HepG2 (cell line): ENCODE data around the gene APOBEC3H. TPM values are rescaled to one million over a fixed set of nuclear protein-coding genes. Genes with fewer than 3 reads are reported as not detected.
A peak's percentile ranks its signal among the peaks of the same experiment; 100 is the strongest.
"Not testable (repeated sequence)": the region's sequence is repeated elsewhere in the genome, so short reads cannot be mapped to it uniquely, and the experiment has no call there.

Experiments
- ATAC-seq: fragments of 200-7000 bp; cut with Tn5 transposase; 3 replicates; pipeline ENCODE4 v1.9.1; 2020; ENCODE audit warnings: mild to moderate bottlenecking, moderate library complexity
- BruUV-seq: library from RNA; stranded (reverse); fragments of 400-500 nt; replicated peaks from 2 replicates; lab custom pipeline; 2021; lab: Mats Ljungman, UMichigan
- CTCF ChIA-PET: fragments of 300-600 bp; formaldehyde crosslinking; extraction: SDS; loops from one replicate; lab custom pipeline; 2021; ENCODE audit warnings: low total read pairs, inconsistent platforms, low intra/inter-chr PET ratio; lab: Yijun Ruan, JAX
- POLR2A ChIA-PET: fragments of 350-600 bp; sonication (Branson Sonifier 250); formaldehyde crosslinking; loops from one replicate; lab custom pipeline; 2020; ENCODE audit warnings: antibody characterized with exemption, inconsistent platforms; lab: Yijun Ruan, JAX
- DNase-seq: peaks from one replicate; pipeline ENCODE4 v3.0.0-alpha.2; 2015; ENCODE audit warnings: low spot score
- FAIRE-seq: peaks from 3 replicates; lab custom pipeline; 2011; peaks lifted over from hg19 to GRCh38; lab: Jason Lieb, UNC
- H2AFZ ChIP-seq: one replicate; pipeline ENCODE4 v1.6.1; 2011; ENCODE audit warnings: low read length, inconsistent platforms
- H3K27ac ChIP-seq: fragments of 300-600 bp; 3 replicates; pipeline ENCODE4 v1.8.0; 2011; ENCODE audit warnings: mixed run types, mild to moderate bottlenecking, mixed read lengths, low read length, inconsistent platforms; ENCODE audit not compliant: insufficient read depth; ENCODE audit errors: extremely low read length
- H3K27me3 ChIP-seq, 2 experiments: fragments of 200-600 bp in 1 of 2; 2 replicates in 1 of 2; 3 replicates in 1 of 2; pipeline versions ENCODE4 v1.6.0 to v1.8.0; 2011; ENCODE audit warnings: low read length in 2 of 2, mild to moderate bottlenecking in 2 of 2, moderate library complexity in 2 of 2, inconsistent platforms in 1 of 2; ENCODE audit not compliant: insufficient read depth in 2 of 2, control insufficient read depth in 1 of 2
- H3K36me3 ChIP-seq, 2 experiments: fragments of 200-600 bp in 1 of 2; replicated peaks in 1 of 2; 2 replicates in 1 of 2; 3 replicates in 1 of 2; pipeline versions ENCODE4 v1.5.1 to v1.8.0; 2011; ENCODE audit warnings: low read length in 2 of 2, inconsistent platforms in 1 of 2; ENCODE audit not compliant: insufficient read depth in 2 of 2, control insufficient read depth in 1 of 2
- H3K4me1 ChIP-seq: 2 replicates; pipeline ENCODE4 v1.5.1; 2012; ENCODE audit warnings: low read length, inconsistent platforms; ENCODE audit not compliant: insufficient read depth
- H3K4me2 ChIP-seq: 2 replicates; pipeline ENCODE4 v1.6.0; 2011; ENCODE audit warnings: low read depth, low read length, inconsistent platforms
- H3K4me3 ChIP-seq, 3 experiments: fragments of 200-600 bp in 1 of 3; sonication (generic), shearing (Covaris generic) in 1 of 3; replicated peaks in 1 of 3; 2 replicates each; pipeline ENCODE4 v1.5.1; 2011 to 2016; ENCODE audit warnings: low read length in 3 of 3, inconsistent platforms in 2 of 3, low read depth in 2 of 3, mild to moderate bottlenecking in 2 of 3, control low read depth in 1 of 3, mixed read lengths in 1 of 3; ENCODE audit not compliant: insufficient read depth in 1 of 3
- H3K79me2 ChIP-seq: one replicate; pipeline ENCODE4 v1.6.1; 2011; ENCODE audit warnings: low read length, inconsistent platforms; ENCODE audit not compliant: insufficient read depth
- H3K9ac ChIP-seq: 2 replicates; pipeline ENCODE4 v1.6.0; 2011; ENCODE audit warnings: mild to moderate bottlenecking, low read depth, low read length, inconsistent platforms; ENCODE audit not compliant: insufficient read depth
- H3K9me3 ChIP-seq: 2 replicates; pipeline ENCODE4 v1.5.1; 2012; ENCODE audit warnings: mild to moderate bottlenecking, low read length
- H4K20me1 ChIP-seq: 2 replicates; pipeline ENCODE4 v1.6.0; 2011; ENCODE audit warnings: inconsistent platforms, mild to moderate bottlenecking, low read length, moderate library complexity; ENCODE audit not compliant: insufficient read depth
- PHF8 ChIP-seq: sonication (generic); formaldehyde crosslinking; IDR thresholded peaks from 2 replicates; pipeline ENCODE4 v1.5.0; 2020; ENCODE audit warnings: missing genetic modification reagents
- TAF1 ChIP-seq: sonication (generic); formaldehyde crosslinking; IDR thresholded peaks from 2 replicates; pipeline ENCODE4 v1.4.0; 2020; ENCODE audit warnings: missing genetic modification reagents
- YY1 ChIP-seq: IDR thresholded peaks from 2 replicates; pipeline ENCODE4 v1.6.1; 2011; ENCODE audit warnings: low read length, low read depth, moderate library complexity, mild to moderate bottlenecking; ENCODE audit not compliant: insufficient read depth, insufficient replicate concordance
- ZFX ChIP-seq: sonication (generic); formaldehyde crosslinking; IDR thresholded peaks from 2 replicates; pipeline ENCODE4 v1.4.0; 2020; ENCODE audit warnings: mild to moderate bottlenecking, low read depth, missing genetic modification reagents, moderate library complexity
- ZNF263 ChIP-seq: sonication (generic); formaldehyde crosslinking; IDR thresholded peaks from 2 replicates; pipeline ENCODE4 v1.4.0; 2020; ENCODE audit warnings: missing genetic modification reagents
- WGBS: methylation state at CpG from one replicate; pipeline ENCODE4 v1.1.6; 2017; ENCODE audit warnings: low lambda C conversion rate; 5-methylcytosine and 5-hydroxymethylcytosine counted together
- in situ Hi-C: cut with HindIII; loops from 2 replicates; pipeline ENCODE4 v1.10.0; 2017; ENCODE audit warnings: low pct_unique_long_range_greater_than_20kb; ENCODE audit not compliant: extremely low pct_ligation_motif_present
- intact Hi-C: fragments of 100-400 bp; cut with micrococcal nuclease; formaldehyde crosslinking; loops from one replicate; pipeline ENCODE4 v1.10.0; 2022; ENCODE audit not compliant: unreplicated experiment
- polyA plus RNA-seq, 8 experiments: library from polyadenylated mRNA; depleted of rRNA in 3 of 8; stranded (reverse) in 7 of 8; unstranded in 1 of 8; fragments of >200 nt; fragmentation: Illumina TruSeq in 4 of 8; extraction: Trizol in 4 of 8; gene quantifications; 2 replicates each; pipeline versions ENCODE4 v1.2.1 to v1.2.3, GENCODE V29; 2011 to 2016; ENCODE audit warnings: low read depth in 4 of 8, missing spikeins in 1 of 8, mixed read lengths in 1 of 8; ENCODE audit not compliant: insufficient read depth in 1 of 8
- total RNA-seq, 5 experiments: library from RNA; depleted of rRNA; stranded (reverse); fragments of >200 nt; fragmentation: Illumina TruSeq; extraction: Trizol; gene quantifications; 2 replicates each; pipeline ENCODE4 v1.2.3, GENCODE V29; 2016; ENCODE audit warnings: low read depth in 1 of 5

The APOBEC3H gene
- total and polyA plus RNA-seq, 2 of the 13 experiments (the other 11 are each of a cell fraction or from before 2014, with no cell fraction given) = 0.18 to 0.31 TPM

DNA sequence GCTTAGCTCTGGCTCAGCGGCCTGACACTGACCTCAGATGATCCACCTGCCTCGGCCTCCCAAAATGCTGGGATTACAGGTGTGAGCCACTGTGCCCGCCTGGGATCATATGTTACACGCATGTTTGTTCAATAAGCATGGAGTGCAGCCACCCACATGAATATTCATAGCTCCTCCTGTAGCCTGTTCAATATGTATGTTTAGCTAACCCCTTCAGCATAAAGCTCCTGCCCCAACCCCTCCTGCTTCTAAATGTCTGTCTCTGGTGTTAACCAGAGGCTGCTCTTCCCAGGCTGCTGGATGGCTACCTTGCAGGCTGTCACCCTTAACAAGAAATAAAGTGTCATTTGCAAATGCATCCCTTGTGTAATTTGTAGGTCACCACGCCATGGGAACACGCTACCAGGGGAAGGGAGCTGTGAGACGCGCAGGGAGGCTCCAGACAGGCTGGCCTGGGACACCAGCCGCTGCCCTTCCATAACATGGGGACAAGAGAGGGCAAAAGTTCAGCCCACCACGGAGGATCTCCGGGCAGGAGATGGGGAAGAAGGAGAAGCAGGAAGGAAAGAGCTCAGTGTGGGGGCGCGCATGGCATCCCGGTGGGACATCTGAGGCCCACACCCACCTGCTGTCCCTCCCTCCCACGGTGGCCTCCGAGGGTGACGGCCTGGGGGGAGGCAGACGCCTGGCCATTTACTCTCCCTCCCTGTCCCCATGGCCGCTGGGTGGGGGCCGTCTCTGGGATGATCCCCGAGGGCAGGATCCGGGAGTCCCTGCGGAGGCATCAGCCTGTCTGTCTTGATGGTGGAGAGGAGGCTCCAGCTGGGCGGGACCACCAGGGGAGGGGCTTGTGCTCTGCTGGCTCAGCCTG lies 20.7 kb upstream of the APOBEC3H start:
- FAIRE-seq (peak; percentile 48), ATAC-seq (peak; percentile 37)
- DNase-seq, in situ Hi-C loops, H3K27ac ChIP-seq, H4K20me1 ChIP-seq: not testable (repeated sequence)
- WGBS = 24% methylated on average over 9 of the region's 24 CpGs
- peak overlapping the region; percentile 47 for H3K4me2 ChIP-seq
- TF ChIP-seq ZFX (peak; percentile 13; the same call in 1 of the 2 replicates), PHF8 (CRISPR knock-in tag) (0 out of 2 replicates have a peak, but pooled peaks have one; percentile 17)
- TF ChIP-seq, all 625 proteins: peak for 2; not testable (repeated sequence) for 623
- H3K36me3 ChIP-seq, H2AFZ ChIP-seq, H3K9ac ChIP-seq, POLR2A ChIA-PET, H3K79me2 ChIP-seq, BruUV-seq, intact Hi-C loops, H3K4me1 ChIP-seq, H3K9me3 ChIP-seq, CTCF ChIA-PET, H3K27me3 ChIP-seq: not testable (repeated sequence)
- peak overlapping the region in 2 of 3 experiments; percentile 34 to 46; a peak in 3 of 6 replicates for H3K4me3 ChIP-seq

DNA sequence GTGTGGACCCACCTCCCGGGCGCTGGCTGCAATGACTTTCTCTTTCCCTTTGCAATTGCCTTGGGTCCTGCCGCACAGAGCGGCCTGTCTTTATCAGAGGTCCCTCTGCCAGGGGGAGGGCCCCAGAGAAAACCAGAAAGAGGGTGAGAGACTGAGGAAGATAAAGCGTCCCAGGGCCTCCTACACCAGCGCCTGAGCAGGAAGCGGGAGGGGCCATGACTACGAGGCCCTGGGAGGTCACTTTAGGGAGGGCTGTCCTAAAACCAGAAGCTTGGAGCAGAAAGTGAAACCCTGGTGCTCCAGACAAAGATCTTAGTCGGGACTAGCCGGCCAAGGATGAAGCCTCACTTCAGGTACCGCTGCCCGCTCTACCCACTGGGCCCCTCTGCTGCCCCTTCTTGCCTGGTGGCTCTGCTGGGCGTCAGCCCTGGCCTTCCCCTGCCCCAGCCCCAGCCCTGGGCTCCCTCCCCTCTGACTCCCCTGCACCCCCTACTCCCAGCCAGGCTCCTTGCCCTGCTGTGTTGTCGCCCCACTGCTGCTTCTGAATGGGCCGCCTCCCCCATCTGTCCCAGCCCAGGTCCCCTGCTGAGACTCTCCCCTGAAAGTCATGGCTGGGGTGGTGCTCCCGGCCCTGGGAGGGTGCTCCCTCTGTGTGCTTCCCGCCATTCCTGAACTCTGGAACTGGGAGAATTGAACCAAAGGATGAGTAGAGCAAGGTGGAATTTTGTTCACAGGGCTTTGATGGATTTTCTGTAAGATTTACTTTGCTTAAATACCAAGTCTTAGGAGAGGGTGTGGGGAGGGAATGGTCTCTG lies 19.8 kb upstream of the APOBEC3H start, which contains the start of gene APOBEC3G:
Gene APOBEC3G, plus strand, starts transcription at position 250 of the 815 bp plus-strand sequence. Its CDS starts 87 bp downstream, at position 337.
- H4K20me1 ChIP-seq, H3K27me3 ChIP-seq, DNase-seq, intact Hi-C loops, BruUV-seq, H3K9me3 ChIP-seq, H3K27ac ChIP-seq, CTCF ChIA-PET, H2AFZ ChIP-seq, H3K79me2 ChIP-seq, in situ Hi-C loops, H3K36me3 ChIP-seq, H3K4me1 ChIP-seq, POLR2A ChIA-PET: not testable (repeated sequence)
- ATAC-seq (peak; percentile 96), FAIRE-seq (peak; percentile 15)
- H3K9ac ChIP-seq = peak within 1 kb of the TSS; percentile 52; the same call in 1 of the 2 replicates
- H3K4me3 ChIP-seq = peak within 1 kb of the TSS; percentile 42 to 71 (median 54); a peak in 5 of 6 replicates
- TF ChIP-seq YY1 (peak; percentile 20), ZFX (peak; percentile 35; the same call in 1 of the 2 replicates), PHF8 (CRISPR knock-in tag) (0 out of 2 replicates have a peak, but pooled peaks have one; percentile 38), ZNF263 (CRISPR knock-in tag) (peak; percentile 99), TAF1 (CRISPR knock-in tag) (peak; percentile 20; the same call in 1 of the 2 replicates)
- whole genome bisulfite sequencing = 10% methylated on average over 5 of the region's 17 CpGs
- peak within 1 kb of the TSS; percentile 66 for H3K4me2 ChIP-seq

- FAIRE-seq, H4K20me1 ChIP-seq, ATAC-seq, H3K9me3 ChIP-seq, H3K4me1 ChIP-seq, H3K36me3 ChIP-seq, in situ Hi-C loops, H3K9ac ChIP-seq, H3K27me3 ChIP-seq, CTCF ChIA-PET, BruUV-seq, POLR2A ChIA-PET, H2AFZ ChIP-seq, H3K27ac ChIP-seq, H3K4me3 ChIP-seq, intact Hi-C loops, H3K79me2 ChIP-seq, DNase-seq: not testable (repeated sequence)
- peak overlapping the region; percentile 66 for H3K4me2 ChIP-seq
- WGBS = 90% methylated on average over 12 of the region's 12 CpGs
Observed at GRCh38 chr22:39077912-39078311, 19.1 kb upstream of the APOBEC3H start.
